ENCODE measurements around the gene ZNF70. TPM values are rescaled to one million over a fixed set of nuclear protein-coding genes. Genes with fewer than 3 reads are reported as not detected.

ZNF70 gene
- total and polyA plus RNA-seq, 2 of the 13 experiments (the other 11 are each of a cell fraction or from before 2014, with no cell fraction given), result 0.62 to 3.6 TPM

DNA sequence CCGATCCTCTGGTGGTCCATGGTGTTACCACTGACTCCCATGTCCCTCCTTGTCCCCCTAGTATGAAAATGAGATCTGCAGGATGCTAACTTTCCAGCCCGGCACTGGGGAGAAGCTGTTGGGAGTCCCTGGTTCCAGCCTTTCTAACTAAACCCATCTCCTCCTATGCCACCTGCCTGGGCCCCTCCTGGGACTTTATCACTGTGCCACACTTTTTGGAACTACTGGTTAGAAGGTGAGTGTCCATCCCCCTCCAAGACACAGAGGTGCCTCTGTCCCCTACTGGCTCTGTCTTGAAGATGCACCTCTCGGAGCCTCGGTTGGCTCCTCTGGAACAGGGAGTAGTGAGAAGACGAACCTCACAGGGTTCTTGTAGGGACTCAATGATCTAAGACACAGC, 60.2 kb downstream of the ZNF70 start, which contains the start of gene RGL4 (continued):
- no peak for TF ChIP-seq BHLHE40 (IDR thresholded peaks at IDR 0.05; ENCODE audit: low read length)
- TF ChIP-seq RORA (CRISPR knock-in tag; IDR thresholded peaks at IDR 0.05), result no peak
- TF ChIP-seq SATB2 (CRISPR knock-in tag; IDR thresholded peaks at IDR 0.05), result no peak
- no peak for TF ChIP-seq ZNF333 (CRISPR knock-in tag; IDR thresholded peaks at IDR 0.05; ENCODE audit: borderline replicate concordance)
- no peak for TF ChIP-seq ZNF441 (CRISPR knock-in tag; IDR thresholded peaks at IDR 0.05; ENCODE audit: borderline replicate concordance)

DNA sequence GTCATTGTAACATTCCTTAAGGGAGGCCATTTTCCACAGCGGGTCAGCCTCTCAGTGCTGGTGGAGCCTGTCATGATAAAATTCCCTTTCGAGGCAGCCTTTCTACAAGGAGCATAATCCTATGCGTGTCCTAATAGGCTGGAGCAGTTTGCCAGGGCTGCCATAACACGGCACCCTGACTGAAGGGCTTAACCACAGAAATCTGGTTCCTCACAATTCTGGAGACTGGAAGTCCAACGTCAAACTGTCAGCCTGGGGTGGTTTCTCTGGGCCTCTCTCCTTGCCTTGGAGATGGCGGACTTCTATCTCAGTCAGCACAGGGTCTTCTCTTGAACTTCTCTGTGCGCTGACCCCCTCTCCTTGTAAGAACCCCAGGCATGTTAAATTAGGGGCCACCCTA, 61.5 kb downstream of the ZNF70 start:
- H3K4me2 ChIP-seq (ENCODE audit: low read depth, low read length), result no peak overlapping the region
- peaks cover 6% of the 10 kb centered on the region; the same call in 1 of the 2 replicates for H4K20me1 ChIP-seq (ENCODE audit: insufficient read depth, low read length)
- DNase-seq (ENCODE audit: low spot score) (no peak), ATAC-seq (no peak), FAIRE-seq (no peak)
- WGBS (ENCODE audit: low lambda C conversion rate), result 91% methylated on average over 5 of the region's 7 CpGs
- BruUV-seq (replicated peaks), result no TSS peak
- no peaks in the 10 kb centered on the region for H3K9me3 ChIP-seq (ENCODE audit: low read length)
- no peaks in the 10 kb centered on the region for H3K79me2 ChIP-seq (ENCODE audit: insufficient read depth, low read length)
- peaks cover 12% of the 10 kb centered on the region for H3K4me1 ChIP-seq (ENCODE audit: insufficient read depth, low read length)
- H3K36me3 ChIP-seq (replicated peaks in 1 of 2; ENCODE audit: control insufficient read depth in 1 of 2, insufficient read depth in 2 of 2, low read length in 2 of 2), result peaks cover 12 to 27% of the 10 kb centered on the region in 2 experiments; a peak in 4 of 5 replicates
- no peak overlapping the region for H3K4me3 ChIP-seq (replicated peaks in 1 of 3; ENCODE audit: insufficient read depth in 1 of 3, low read depth in 2 of 3, low read length in 3 of 3)
- H3K27ac ChIP-seq (ENCODE audit: extremely low read length, insufficient read depth, low read length), result no peak overlapping the region
- intact Hi-C loops (cut with micrococcal nuclease; ENCODE audit: unreplicated experiment) (no loop called here), in situ Hi-C loops (cut with HindIII; ENCODE audit: extremely low pct_ligation_motif_present, low pct_unique_long_range_greater_than_20kb) (no loop called here)
- CTCF ChIA-PET (ENCODE audit: low intra/inter-chr PET ratio, low total read pairs), result no interaction called here
- no peak overlapping the region for H2AFZ ChIP-seq (ENCODE audit: low read length)
- TF ChIP-seq ZBTB1 (CRISPR knock-in tag; IDR thresholded peaks at IDR 0.05; ENCODE audit: borderline replicate concordance) (no peak), ELF1 (CRISPR knock-in tag; IDR thresholded peaks at IDR 0.05) (no peak), SP5 (CRISPR knock-in tag; IDR thresholded peaks at IDR 0.05; ENCODE audit: borderline replicate concordance, low read depth) (no peak), FOXK1 (CRISPR knock-in tag; IDR thresholded peaks at IDR 0.05; ENCODE audit: borderline replicate concordance, low read depth) (no peak)
- POLR2A ChIA-PET, result interaction anchor here (1.2 kb wide), 1 partner anchor 28 kb away, joined by 3 read pairs; no protein-coding TSS in a partner anchor
- no peaks in the 10 kb centered on the region for H3K27me3 ChIP-seq (ENCODE audit: control insufficient read depth in 1 of 2, insufficient read depth in 2 of 2, low read length in 2 of 2)
- no peak overlapping the region for H3K9ac ChIP-seq (ENCODE audit: insufficient read depth, low read depth, low read length)

Other genes starting within 250 kb of the ZNF70 start
- not detected in 2 replicates for gene IGLL1, start 170.8 kb downstream of the ZNF70 start, total RNA-seq (2016; rRNA removed; fragmentation: Illumina TruSeq; extraction: Trizol)
- gene IGLL1, start 170.8 kb downstream of the ZNF70 start, polyA plus RNA-seq (2011; rRNA removed), result not detected in 2 replicates
- gene DRICH1, start 118.8 kb downstream of the ZNF70 start, total RNA-seq (2016; rRNA removed; fragmentation: Illumina TruSeq; extraction: Trizol), result 0.15 and 0.66 TPM in 2 replicates
- gene DRICH1, start 118.8 kb downstream of the ZNF70 start, polyA plus RNA-seq (2011; rRNA removed), result 0.08 and 0.22 TPM in 2 replicates
- not detected in 2 replicates for gene RGL4, start 60.1 kb downstream of the ZNF70 start, total RNA-seq (2016; rRNA removed; fragmentation: Illumina TruSeq; extraction: Trizol)
- gene RGL4, start 60.1 kb downstream of the ZNF70 start, polyA plus RNA-seq (2011; rRNA removed), result not detected in 2 replicates
- gene VPREB3, start 3.3 kb upstream of the ZNF70 start, total RNA-seq (2016; rRNA removed; fragmentation: Illumina TruSeq; extraction: Trizol), result not detected in 2 replicates
- 0.22 and 0.35 TPM in 2 replicates for gene VPREB3, start 3.3 kb upstream of the ZNF70 start, polyA plus RNA-seq (2011; rRNA removed)
- not detected in 2 replicates for gene C22orf15, start 11.9 kb upstream of the ZNF70 start, total RNA-seq (2016; rRNA removed; fragmentation: Illumina TruSeq; extraction: Trizol)
- 0.07 TPM in 1 of 2 replicates, not detected in the other for gene C22orf15, start 11.9 kb upstream of the ZNF70 start, polyA plus RNA-seq (2011; rRNA removed)
- gene CHCHD10, start 16.9 kb upstream of the ZNF70 start, total RNA-seq (2016; rRNA removed; fragmentation: Illumina TruSeq; extraction: Trizol), result 59.1 and 62.8 TPM in 2 replicates
- gene CHCHD10, start 16.9 kb upstream of the ZNF70 start, polyA plus RNA-seq (2011; rRNA removed), result 37.0 and 60.2 TPM in 2 replicates
- gene MMP11, start 21.7 kb upstream of the ZNF70 start, total RNA-seq (2016; rRNA removed; fragmentation: Illumina TruSeq; extraction: Trizol), result 2.7 and 8.9 TPM in 2 replicates
- gene MMP11, start 21.7 kb upstream of the ZNF70 start, polyA plus RNA-seq (2011; rRNA removed), result 28.6 and 88.6 TPM in 2 replicates
- gene SMARCB1, start 35.9 kb upstream of the ZNF70 start, total RNA-seq (2016; rRNA removed; fragmentation: Illumina TruSeq; extraction: Trizol), result 74.0 and 75.8 TPM in 2 replicates
- 150 and 166 TPM in 2 replicates for gene SMARCB1, start 35.9 kb upstream of the ZNF70 start, polyA plus RNA-seq (2011; rRNA removed)
- gene DERL3, start 87.9 kb upstream of the ZNF70 start, total RNA-seq (2016; rRNA removed; fragmentation: Illumina TruSeq; extraction: Trizol), result not detected in 2 replicates
- not detected in 2 replicates for gene DERL3, start 87.9 kb upstream of the ZNF70 start, polyA plus RNA-seq (2011; rRNA removed)
- gene SLC2A11, start 106.8 kb upstream of the ZNF70 start, total RNA-seq (2016; rRNA removed; fragmentation: Illumina TruSeq; extraction: Trizol), result 8.9 and 15.2 TPM in 2 replicates
- gene SLC2A11, start 106.8 kb upstream of the ZNF70 start, polyA plus RNA-seq (2011; rRNA removed), result 15.4 and 18.6 TPM in 2 replicates
- 537 and 634 TPM in 2 replicates for gene MIF, start 143.3 kb upstream of the ZNF70 start, total RNA-seq (2016; rRNA removed; fragmentation: Illumina TruSeq; extraction: Trizol)
- 675 and 735 TPM in 2 replicates for gene MIF, start 143.3 kb upstream of the ZNF70 start, polyA plus RNA-seq (2011; rRNA removed)
- 0.53 and 1.5 TPM in 2 replicates for gene GSTT2B, start 210.1 kb upstream of the ZNF70 start, total RNA-seq (2016; rRNA removed; fragmentation: Illumina TruSeq; extraction: Trizol)
- 3.6 and 3.9 TPM in 2 replicates for gene GSTT2B, start 210.1 kb upstream of the ZNF70 start, polyA plus RNA-seq (2011; rRNA removed)
- gene DDTL, start 215.8 kb upstream of the ZNF70 start, total RNA-seq (2016; rRNA removed; fragmentation: Illumina TruSeq; extraction: Trizol), result 0.31 TPM in 1 of 2 replicates, not detected in the other
- gene DDTL, start 215.8 kb upstream of the ZNF70 start, polyA plus RNA-seq (2011; rRNA removed), result 0.07 TPM in 1 of 2 replicates, not detected in the other
- gene DDT, start 223.3 kb upstream of the ZNF70 start, total RNA-seq (2016; rRNA removed; fragmentation: Illumina TruSeq; extraction: Trizol), result 120 and 143 TPM in 2 replicates
- 159 and 181 TPM in 2 replicates for gene DDT, start 223.3 kb upstream of the ZNF70 start, polyA plus RNA-seq (2011; rRNA removed)
- not detected in 2 replicates for gene GSTT2, start 229.0 kb upstream of the ZNF70 start, total RNA-seq (2016; rRNA removed; fragmentation: Illumina TruSeq; extraction: Trizol)
- gene GSTT2, start 229.0 kb upstream of the ZNF70 start, polyA plus RNA-seq (2011; rRNA removed), result not detected in 2 replicates